Peyer's patch (tissue), 4 donors: ENCODE data around the gene SOX5. TPM values are rescaled to one million over a fixed set of nuclear protein-coding genes. Genes with fewer than 3 reads are reported as not detected.

Experiments
- DNase-seq, 3 donors: peaks; one replicate each; pipeline ENCODE4 v3.0.0-alpha.2; 2017 to 2019
- H3K27ac ChIP-seq, 4 donors: fragments of 200-600 bp; sonication (generic); one replicate each; pipeline ENCODE4 v1.5.1; 2016 to 2019
- H3K27me3 ChIP-seq, 2 donors: fragments of 200-600 bp; sonication (generic); one replicate each; pipeline ENCODE4 v1.5.1; 2019
- H3K36me3 ChIP-seq, 3 donors: fragments of 200-600 bp; sonication (generic); one replicate each; pipeline ENCODE4 v1.5.1; 2016 to 2019
- H3K4me1 ChIP-seq, 4 donors: fragments of 200-600 bp; sonication (generic); one replicate each; pipeline ENCODE4 v1.5.1; 2016 to 2019
- H3K4me3 ChIP-seq, 4 donors: fragments of 200-600 bp; sonication (generic); 1 replicate in 3 of 4; 2 replicates in 1 of 4; pipeline ENCODE4 v1.5.1; 2016 to 2019; ENCODE audit warnings: mild to moderate bottlenecking in 1 of 4
- H3K9me3 ChIP-seq, 4 donors: fragments of 200-600 bp; sonication (generic); one replicate each; pipeline ENCODE4 v1.5.1; 2016 to 2019; ENCODE audit warnings: mild to moderate bottlenecking in 1 of 4
- POLR2A ChIP-seq, 2 donors: fragments of 450-650 bp; IDR thresholded peaks; one replicate each; pipeline ENCODE4 v1.5.1; 2017; ENCODE audit warnings: antibody characterized with exemption in 2 of 2, mild to moderate bottlenecking in 2 of 2, moderate library complexity in 2 of 2
- total RNA-seq, 4 donors: library from RNA; depleted of rRNA; stranded (reverse); fragments of >200 nt; gene quantifications; one replicate each; pipeline ENCODE4 v1.1.0, GENCODE V29; 2016
- TF ChIP-seq, protein P1 (sequence below), 6 experiments: fragments of 450-650 bp in 4 of 6; fragments of 200-600 bp in 2 of 6; sonication (generic) in 1 of 6; IDR thresholded peaks; one replicate each; pipeline ENCODE4 v1.5.1; 2017 to 2019; ENCODE audit warnings: antibody characterized with exemption in 6 of 6, mild to moderate bottlenecking in 3 of 6, moderate library complexity in 1 of 6

SOX5 gene
- total RNA-seq, result 10 to 100 TPM in 2 of 4 donors, 1 to 10 TPM in 2; 3.8 to 27.2 (median 11.6) TPM

GRCh38 chr12:23949348-23950209, at the start of gene SOX5:
Gene SOX5 (minus strand): TSS chr12:23949670. CDS start chr12:23949601, 69 bp downstream.
- H3K4me3 ChIP-seq, result peak within 1 kb of the TSS in 3 of 4 donors; percentile 3 to 52 (median 49)
- no peaks in the 10 kb centered on the region for H3K9me3 ChIP-seq
- DNase-seq, result no peak
- H3K36me3 ChIP-seq, result no peaks in the 10 kb centered on the region
- no peaks in the 10 kb centered on the region for H3K27me3 ChIP-seq
- peaks cover 0 to 7% (median 0%) of the 10 kb centered on the region in 4 donors for H3K4me1 ChIP-seq
- no peak for TF ChIP-seq POLR2A (IDR thresholded peaks at IDR 0.05)
- TF ChIP-seq, protein P1, sequence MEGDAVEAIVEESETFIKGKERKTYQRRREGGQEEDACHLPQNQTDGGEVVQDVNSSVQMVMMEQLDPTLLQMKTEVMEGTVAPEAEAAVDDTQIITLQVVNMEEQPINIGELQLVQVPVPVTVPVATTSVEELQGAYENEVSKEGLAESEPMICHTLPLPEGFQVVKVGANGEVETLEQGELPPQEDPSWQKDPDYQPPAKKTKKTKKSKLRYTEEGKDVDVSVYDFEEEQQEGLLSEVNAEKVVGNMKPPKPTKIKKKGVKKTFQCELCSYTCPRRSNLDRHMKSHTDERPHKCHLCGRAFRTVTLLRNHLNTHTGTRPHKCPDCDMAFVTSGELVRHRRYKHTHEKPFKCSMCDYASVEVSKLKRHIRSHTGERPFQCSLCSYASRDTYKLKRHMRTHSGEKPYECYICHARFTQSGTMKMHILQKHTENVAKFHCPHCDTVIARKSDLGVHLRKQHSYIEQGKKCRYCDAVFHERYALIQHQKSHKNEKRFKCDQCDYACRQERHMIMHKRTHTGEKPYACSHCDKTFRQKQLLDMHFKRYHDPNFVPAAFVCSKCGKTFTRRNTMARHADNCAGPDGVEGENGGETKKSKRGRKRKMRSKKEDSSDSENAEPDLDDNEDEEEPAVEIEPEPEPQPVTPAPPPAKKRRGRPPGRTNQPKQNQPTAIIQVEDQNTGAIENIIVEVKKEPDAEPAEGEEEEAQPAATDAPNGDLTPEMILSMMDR (IDR thresholded peaks at IDR 0.05), result peak in 2 of 6 experiments; percentile 5 to 10
- H3K27ac ChIP-seq, result no peak within 1 kb of the TSS

DNA sequence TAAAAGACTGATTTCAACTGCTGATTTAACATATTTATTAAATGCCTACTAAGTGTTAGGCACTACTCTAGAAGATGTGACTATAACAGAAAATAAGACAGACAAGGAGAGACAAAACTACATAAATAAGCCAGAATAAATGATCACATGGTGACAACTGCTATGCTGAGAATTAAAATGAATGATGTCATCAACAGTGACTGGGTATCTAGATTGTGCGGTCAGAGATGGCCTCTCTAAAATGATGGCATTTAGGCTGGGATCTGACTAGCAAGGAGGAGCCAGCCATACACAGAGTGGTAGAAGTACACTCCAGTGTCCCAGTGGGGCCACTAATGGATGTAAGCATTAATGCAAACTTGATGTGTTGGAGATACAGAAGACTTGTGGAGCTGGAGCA, 37.6 kb upstream of the SOX5 start:
- no peak overlapping the region for H3K4me3 ChIP-seq
- H3K27ac ChIP-seq, result no peak overlapping the region
- TF ChIP-seq, protein P1 (IDR thresholded peaks at IDR 0.05), result no peak
- TF ChIP-seq POLR2A (IDR thresholded peaks at IDR 0.05), result no peak
- H3K27me3 ChIP-seq, result no peaks in the 10 kb centered on the region
- no peaks in the 10 kb centered on the region for H3K4me1 ChIP-seq
- no peak for DNase-seq
- H3K36me3 ChIP-seq, result no peaks in the 10 kb centered on the region
- no peaks in the 10 kb centered on the region for H3K9me3 ChIP-seq

- H3K4me3 ChIP-seq, result no peak overlapping the region
- no peak for TF ChIP-seq POLR2A (IDR thresholded peaks at IDR 0.05)
- TF ChIP-seq, protein P1 (IDR thresholded peaks at IDR 0.05), result no peak
- H3K36me3 ChIP-seq, result no peaks in the 10 kb centered on the region
- H3K4me1 ChIP-seq, result no peaks in the 10 kb centered on the region
- no peak overlapping the region for H3K27ac ChIP-seq
- no peaks in the 10 kb centered on the region for H3K27me3 ChIP-seq
- no peak for DNase-seq
- no peaks in the 10 kb centered on the region for H3K9me3 ChIP-seq
These were observed 31.4 kb upstream of the SOX5 start for GRCh38 chr12:23980826-23981225.

DNA sequence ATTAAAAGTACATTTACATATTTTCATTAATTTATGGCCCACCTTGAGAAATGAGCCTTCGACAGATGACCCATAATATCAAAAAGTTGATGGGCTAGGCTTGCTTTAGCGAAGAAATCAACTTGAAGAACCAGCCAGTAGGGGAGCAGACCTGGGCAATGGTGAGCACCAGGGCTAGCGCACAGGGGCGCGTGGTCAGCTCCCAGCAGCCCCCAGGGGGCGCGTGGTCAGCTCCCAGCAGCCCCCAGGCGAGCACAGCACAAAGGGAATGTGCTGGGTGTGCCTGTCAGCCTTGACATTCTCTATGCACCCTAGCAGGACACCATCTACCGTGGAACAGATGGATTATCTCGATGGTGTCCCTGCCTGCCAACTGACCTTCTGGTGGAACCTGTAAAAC, 15.3 kb upstream of the SOX5 start:
- TF ChIP-seq, protein P1 (IDR thresholded peaks at IDR 0.05), result no peak
- no peak for TF ChIP-seq POLR2A (IDR thresholded peaks at IDR 0.05)
- H3K27ac ChIP-seq, result no peak overlapping the region

GRCh38 chr12:23959826-23960225, 10.4 kb upstream of the SOX5 start:
- DNase-seq, result no peak
- Histone ChIP-seq H3K27ac (no peak overlapping the region), H3K4me1 (no peaks in the 10 kb centered on the region), H3K27me3 (no peaks in the 10 kb centered on the region), H3K36me3 (no peaks in the 10 kb centered on the region), H3K4me3 (no peak overlapping the region), H3K9me3 (no peaks in the 10 kb centered on the region)
- no peak for TF ChIP-seq POLR2A (IDR thresholded peaks at IDR 0.05)
- TF ChIP-seq, protein P1 (IDR thresholded peaks at IDR 0.05), result no peak

More for the DNA sequence above, 15.3 kb upstream of the SOX5 start:
- Histone ChIP-seq H3K36me3 (no peaks in the 10 kb centered on the region), H3K27me3 (no peaks in the 10 kb centered on the region), H3K4me3 (no peak overlapping the region), H3K9me3 (no peaks in the 10 kb centered on the region), H3K4me1 (no peaks in the 10 kb centered on the region)
- no peak for DNase-seq
